HG03457 (cell line): ENCODE measurements around the gene RAD51B.
A peak's percentile ranks its signal among the peaks of the same experiment; 100 is the strongest.
"Not testable (repeated sequence)": the region's sequence is repeated elsewhere in the genome, so short reads cannot be mapped to it uniquely, and the experiment has no call there.

Experiments used
- ATAC-seq: cut with Tn5 transposase; IDR thresholded peaks from one replicate; pipeline ENCODE4 v1.9.1; 2021; ENCODE audit warnings: moderate number of reproducible peaks; ENCODE audit not compliant: unreplicated experiment

RAD51B gene

DNA sequence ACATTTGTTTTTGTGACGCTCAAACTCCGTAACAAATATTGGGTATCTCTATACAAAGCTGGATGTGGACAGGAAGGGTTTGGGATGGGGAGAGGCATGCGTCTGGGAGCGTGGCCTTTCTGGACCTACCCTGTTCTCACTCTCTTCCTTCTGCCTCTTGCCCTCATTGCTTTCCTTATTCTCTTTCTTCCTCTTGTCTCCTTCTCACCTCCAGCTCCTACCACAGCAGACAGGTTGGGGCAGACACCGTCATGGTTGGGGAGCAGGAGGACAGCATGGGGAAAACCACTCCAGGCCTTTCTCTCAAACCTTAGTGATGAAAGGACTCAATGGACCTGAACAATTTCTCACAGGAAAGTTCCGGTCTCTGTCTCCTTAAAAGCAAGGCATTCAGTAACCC is 465.3 kb downstream of the RAD51B start:
- no peak for ATAC-seq

DNA sequence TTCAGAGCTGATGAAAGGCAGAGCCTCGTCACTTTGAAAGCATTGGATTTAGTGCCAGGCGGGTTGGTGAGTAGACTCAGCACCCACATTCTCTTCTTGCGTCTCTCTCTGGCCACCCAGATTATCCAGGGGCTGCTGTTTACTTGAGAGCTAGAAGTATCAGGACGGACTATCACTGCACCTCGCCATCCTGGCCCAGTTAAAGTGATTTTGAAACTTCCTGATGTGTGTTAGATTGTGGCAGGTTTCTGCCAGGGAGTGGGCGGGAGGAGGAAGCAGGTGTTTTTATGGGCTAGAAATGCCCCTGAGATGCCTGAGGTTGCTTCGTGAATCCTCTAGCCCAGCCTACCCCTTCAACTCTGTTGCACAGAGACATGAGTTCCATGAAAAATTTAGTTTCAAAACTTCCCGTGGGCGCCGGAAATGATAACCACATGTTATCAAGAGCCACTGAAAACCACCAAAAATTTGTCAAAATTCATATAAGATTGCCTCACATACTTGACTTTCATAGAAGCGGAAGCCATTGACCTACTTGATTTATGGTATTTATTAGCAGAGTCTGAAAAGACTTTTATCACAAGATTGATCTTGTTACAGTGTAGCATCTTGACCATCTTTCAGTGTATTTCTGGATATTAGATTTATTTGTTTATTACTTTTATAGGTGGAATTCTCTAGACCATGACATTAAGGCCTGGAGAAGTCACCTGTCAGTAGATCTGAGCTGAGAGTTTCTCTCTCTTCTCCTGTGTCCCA is 466.0 kb downstream of the RAD51B start:
- no peak for ATAC-seq

GRCh38 chr14:68286667-68287066 is 467.1 kb downstream of the RAD51B start:
- no peak for ATAC-seq

GRCh38 chr14:68289452-68289851 is 469.9 kb downstream of the RAD51B start:
- ATAC-seq: not testable (repeated sequence)

GRCh38 chr14:68291820-68292219 is 472.2 kb downstream of the RAD51B start:
- ATAC-seq: no peak

DNA sequence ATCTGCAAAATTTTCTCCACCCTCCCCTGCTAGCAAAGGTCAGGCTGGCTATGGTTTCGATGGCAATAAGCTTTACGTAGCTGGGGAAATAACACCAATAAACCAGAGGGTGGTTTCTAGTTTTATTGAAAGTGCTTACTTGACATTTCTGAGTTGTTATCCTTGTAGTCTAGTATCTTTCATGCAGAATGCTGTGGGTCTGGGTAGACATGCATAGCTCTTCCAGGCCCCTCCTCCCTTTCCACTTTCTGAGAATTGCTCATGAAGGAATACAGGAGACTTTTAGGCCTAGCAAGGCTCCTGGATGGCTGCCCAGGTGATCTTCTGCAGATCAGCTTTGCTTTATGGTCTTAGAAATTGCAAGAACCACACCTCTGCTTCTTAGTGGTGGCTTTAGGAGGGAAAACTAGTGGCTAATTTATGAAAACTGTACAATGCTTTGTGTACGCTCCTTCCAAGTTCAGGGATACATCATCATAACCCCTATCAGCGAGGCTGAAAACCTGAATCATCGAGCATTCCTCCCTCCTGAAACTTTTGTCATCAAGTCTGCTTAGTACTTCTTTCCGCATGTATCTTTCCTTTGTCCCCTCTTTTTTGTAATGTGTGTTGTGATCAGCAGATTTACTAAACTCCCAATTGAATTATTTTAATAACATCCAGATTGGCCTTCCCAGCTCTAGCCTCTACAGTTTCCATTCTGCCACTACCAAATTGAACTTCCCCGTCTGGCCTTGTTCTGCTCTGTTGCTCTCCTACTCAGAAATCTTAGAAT is 473.0 kb downstream of the RAD51B start:
- ATAC-seq: no peak

- ATAC-seq: no peak
Measured at GRCh38 chr14:68293404-68293803, 473.8 kb downstream of the RAD51B start.

- no peak for ATAC-seq
Measured at GRCh38 chr14:68295316-68295816, 475.8 kb downstream of the RAD51B start.

- ATAC-seq: no peak
Measured at GRCh38 chr14:68297039-68297438, 477.5 kb downstream of the RAD51B start.

DNA sequence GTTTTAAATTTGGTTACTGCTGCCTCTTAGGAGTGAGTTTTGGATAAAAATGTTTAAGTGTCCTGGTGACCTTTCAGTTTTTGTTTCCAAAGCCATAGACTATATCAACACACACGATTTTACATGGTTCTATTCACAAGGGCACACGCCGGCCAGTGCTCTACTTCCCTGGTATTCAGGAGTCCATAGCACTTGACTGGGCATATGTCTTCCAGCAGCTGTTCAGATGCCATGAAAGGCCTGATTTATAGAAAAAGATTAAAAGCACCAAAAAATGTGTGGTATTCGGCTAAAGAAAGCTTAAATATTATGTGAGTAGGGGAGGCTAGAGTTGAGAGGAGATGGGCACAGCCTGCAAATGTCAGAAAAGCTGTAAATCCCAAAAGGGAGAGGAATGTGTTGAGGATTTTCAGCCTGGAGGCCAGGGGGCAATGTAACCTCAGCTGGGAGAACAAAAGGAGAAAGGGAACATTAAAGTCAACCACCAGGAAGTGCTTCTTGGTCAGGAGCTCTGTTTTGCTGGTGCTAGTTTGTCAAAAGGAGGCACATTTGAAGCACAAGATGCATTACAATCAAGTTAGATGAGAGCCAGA is 478.4 kb downstream of the RAD51B start:
- no peak for ATAC-seq

GRCh38 chr14:68300608-68301007 is 481.0 kb downstream of the RAD51B start:
- ATAC-seq: no peak

GRCh38 chr14:68301219-68301618 is 481.6 kb downstream of the RAD51B start:
- no peak for ATAC-seq

DNA sequence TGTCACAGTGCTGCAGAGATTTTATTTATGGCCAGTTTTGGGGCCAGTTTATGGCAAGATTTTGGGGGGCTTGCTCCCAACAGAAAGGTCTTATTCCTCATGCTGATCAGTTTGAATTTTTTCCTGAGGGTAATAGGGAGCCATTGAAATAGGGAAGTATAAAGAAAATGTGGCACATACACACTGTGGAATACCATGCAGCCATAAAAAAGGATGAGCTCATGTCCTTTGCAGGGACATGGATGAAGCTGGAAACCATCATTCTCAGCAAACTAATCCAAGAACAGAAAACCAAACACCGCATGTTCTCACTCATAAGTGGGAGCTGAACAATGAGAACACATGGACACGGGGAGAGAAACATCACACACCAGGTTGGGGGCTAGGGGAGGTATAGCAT is 483.4 kb downstream of the RAD51B start:
- ATAC-seq: not testable (repeated sequence)

- ATAC-seq: peak; percentile 23
Measured at GRCh38 chr14:68305738-68306137, 486.2 kb downstream of the RAD51B start.

GRCh38 chr14:68306265-68306933 is 486.8 kb downstream of the RAD51B start:
- ATAC-seq: peak; percentile 61

GRCh38 chr14:68306934-68307789 is 487.6 kb downstream of the RAD51B start:
- no peak for ATAC-seq

DNA sequence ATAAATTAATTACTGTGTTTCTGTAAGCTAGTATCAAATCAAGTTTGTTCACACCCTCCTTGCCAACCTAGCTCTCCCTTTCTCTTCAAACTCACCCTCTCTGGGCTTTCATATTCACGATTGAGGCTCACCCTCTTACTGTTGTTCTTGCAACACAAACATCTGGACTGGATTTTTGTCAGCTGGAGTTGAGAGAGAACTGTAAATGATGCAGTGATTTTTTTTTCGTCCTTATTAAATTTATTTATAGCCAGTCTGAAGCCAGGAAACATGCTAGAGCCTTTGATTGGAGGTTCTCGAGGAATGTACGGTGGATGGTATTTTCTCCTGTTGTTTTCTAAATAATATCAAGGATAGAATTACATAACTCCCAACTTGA is 488.2 kb downstream of the RAD51B start:
- no peak for ATAC-seq

- ATAC-seq: no peak
Measured at GRCh38 chr14:68308726-68309520, 489.3 kb downstream of the RAD51B start.

DNA sequence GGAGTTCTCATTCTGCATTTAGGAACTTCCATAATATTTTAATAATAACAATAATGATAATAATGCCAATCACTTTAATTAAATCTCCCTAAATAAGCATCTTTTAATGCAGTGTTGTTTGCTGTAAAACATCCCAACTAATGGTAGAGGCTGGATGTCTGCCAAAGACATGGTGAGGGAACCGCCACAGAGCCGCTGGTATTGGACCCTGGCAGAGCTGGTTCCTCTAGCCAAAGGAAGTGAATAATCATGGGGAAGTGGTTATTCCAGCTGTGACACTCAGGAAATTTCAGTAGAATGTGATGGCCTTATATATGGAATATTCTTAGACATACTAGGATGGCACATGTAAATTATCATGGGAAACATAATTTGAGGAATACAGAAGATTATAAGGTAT is 490.0 kb downstream of the RAD51B start:
- no peak for ATAC-seq
